GM10266 (cell line): ENCODE results near the gene INKA2.

Source experiments
- DNase-seq: peaks from one replicate; pipeline ENCODE4 v3.0.0; 2012; ENCODE audit errors: extremely low spot score
- CTCF ChIP-seq: IDR thresholded peaks from 2 replicates; pipeline ENCODE4 v1.5.1; 2012; ENCODE audit warnings: mild to moderate bottlenecking, low read depth; ENCODE audit not compliant: control insufficient read depth, insufficient read depth; ENCODE audit errors: missing control alignments

The INKA2 gene

DNA sequence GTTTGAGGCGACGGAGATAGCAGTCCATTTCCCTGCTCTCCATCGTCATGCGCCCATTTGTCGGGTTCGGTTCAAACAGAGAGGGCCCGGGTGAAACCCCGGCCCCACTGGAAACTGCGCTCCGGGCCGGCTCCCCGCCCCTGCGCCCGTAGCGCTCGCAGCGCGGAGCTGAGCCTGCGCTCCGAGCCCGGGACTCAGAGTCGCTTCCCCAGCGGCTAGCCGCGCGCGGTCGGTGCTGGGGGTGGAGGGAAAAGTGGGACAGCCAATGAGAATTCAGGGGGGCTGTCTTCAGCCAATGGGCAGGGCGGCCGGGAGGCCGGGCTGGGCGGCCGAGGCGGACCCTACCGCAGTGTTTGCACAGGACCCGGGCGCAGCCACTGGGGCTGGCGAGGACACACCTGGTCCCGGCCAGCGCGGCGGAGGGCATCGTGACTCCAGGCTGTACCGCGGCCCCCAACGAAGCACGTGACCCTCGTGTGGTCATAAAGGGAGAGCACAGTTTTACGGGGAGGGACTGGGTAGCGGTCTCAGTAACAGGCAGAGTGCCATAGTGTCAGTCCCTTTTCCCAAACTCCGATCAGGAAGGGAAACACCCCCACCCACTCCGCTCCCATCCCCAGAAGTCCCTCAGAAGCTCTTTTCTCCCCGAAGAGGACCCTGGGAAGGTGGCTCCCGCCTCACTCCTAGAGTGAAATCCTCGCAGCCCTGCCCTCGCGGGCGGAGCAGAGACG is at the start of gene INKA2:
Gene INKA2, minus strand, starts transcription at position 202 of the 731 bp plus-strand sequence. Its CDS starts 153 bp downstream, at position 49.
- peak; percentile 95 for DNase-seq
- no peak for TF ChIP-seq CTCF

DNA sequence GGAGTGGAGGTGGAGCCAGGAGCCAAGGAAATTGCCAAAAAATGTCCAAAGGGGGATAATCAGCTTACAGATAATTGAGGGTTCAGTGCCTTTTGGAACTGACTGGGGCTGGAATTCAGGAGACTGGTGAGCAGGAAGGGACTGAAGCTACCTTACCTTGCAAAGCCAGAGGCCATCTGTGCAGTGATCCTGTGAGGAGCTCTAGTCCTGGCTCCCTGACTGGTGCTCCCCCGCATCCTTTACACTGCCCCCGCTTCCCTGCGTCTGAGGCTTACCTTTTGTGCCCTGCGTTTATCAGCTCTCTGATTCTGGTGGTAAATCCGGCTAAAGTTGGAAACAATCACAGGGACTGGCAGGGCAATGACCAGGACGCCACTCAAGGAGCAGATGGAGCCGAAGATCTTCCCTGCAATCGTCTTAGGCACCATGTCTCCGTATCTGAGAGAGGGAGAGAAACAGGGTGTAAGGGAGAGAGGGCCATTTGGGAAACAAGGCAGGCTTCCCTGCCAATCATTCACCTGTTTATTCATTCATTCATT is 47.5 kb upstream of the INKA2 start:
- no peak for DNase-seq
- no peak for TF ChIP-seq CTCF

GRCh38 chr1:111784273-111784901 is 45.2 kb upstream of the INKA2 start:
- no peak for TF ChIP-seq CTCF
- DNase-seq, result no peak

DNA sequence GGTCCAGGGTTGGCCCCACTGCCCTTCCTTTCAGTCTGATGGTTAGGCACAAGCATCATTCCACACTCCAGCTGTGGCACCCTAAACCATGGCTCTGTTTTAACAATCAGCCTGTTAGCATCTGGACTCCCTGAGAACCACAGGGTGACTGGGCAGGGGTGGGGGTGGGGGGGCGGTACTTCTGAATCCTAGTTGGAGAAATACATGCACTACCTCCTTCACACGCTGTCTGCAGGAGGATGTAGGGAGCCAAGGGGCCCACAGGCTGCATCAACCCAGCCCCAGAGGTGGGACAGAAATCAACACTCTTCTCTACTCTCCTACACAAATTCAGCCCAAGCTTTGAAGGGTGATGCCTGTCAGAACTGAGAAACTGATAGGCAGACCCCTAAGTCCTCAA is 40.4 kb upstream of the INKA2 start:
- no peak for TF ChIP-seq CTCF
- DNase-seq, result no peak

DNA sequence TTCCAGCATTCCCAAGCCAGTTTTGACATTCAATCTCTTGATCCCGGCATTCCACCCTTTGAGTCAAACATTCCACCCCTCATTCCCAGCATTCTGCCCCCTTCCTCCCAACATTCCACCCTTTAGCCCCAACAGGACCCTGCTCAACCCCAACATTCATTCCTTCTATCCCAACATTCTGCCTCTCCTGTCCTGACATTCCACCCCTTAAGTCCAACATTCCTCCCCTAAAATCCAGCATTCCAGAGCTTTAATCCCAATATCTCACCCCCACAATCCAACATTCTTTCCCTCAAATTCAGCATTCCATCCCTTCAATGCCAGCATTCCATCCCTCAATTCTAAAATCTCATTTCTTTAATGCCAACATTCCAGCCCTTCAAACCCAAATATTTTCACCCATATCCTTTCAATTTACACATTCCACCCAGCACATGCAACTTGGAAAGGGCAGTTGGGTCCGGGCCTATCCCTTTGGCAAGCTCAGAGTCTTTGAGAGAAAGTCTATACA is 39.4 kb upstream of the INKA2 start:
- no peak for DNase-seq

GRCh38 chr1:111778066-111778465 is 38.9 kb upstream of the INKA2 start:
- no peak for DNase-seq
- TF ChIP-seq CTCF, result no peak

More for the DNA sequence above, 39.4 kb upstream of the INKA2 start:
- TF ChIP-seq CTCF, result no peak

DNA sequence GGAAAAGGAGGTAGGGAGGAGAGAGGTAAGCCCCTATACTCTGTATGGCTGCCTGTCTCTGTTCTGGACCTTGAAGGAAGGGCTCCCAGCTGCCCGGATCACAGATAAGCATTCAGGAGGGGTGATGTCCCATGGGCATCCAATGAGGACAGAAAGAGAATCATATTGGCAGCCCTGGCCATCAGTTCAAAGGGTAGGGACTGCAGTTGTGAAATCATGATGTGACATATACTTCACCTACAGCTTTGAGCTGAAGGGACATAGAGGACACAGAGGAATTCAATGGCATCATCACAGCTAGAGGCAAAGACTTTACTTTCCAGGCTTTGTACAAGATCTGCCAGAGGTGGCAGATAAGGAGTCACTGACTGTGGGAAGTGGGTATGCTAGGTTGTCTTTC is 38.1 kb upstream of the INKA2 start:
- no peak for TF ChIP-seq CTCF
- no peak for DNase-seq
